ENCODE data around the gene CTBP2.

The CTBP2 gene

DNA sequence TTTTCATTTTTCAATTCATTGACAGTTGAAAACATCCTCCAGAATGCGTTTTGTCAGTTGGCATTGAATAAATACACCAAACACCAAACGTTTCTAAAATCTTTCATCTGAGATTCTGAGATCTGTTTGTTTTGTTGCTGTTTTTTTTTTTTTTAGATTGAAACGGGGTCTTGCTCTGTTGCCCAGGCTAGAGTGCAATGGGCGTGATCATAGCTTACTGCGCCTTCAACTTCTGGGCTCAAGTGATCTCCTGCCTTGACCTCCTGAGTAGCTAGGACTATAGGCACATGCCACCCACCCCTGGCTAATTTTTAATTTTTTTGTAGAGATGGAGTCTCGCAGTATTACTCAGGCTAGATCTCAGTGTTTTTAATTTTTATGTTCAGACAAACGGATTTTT lies 187.7 kb downstream of the CTBP2 start:
- TF ChIP-seq, protein P1, sequence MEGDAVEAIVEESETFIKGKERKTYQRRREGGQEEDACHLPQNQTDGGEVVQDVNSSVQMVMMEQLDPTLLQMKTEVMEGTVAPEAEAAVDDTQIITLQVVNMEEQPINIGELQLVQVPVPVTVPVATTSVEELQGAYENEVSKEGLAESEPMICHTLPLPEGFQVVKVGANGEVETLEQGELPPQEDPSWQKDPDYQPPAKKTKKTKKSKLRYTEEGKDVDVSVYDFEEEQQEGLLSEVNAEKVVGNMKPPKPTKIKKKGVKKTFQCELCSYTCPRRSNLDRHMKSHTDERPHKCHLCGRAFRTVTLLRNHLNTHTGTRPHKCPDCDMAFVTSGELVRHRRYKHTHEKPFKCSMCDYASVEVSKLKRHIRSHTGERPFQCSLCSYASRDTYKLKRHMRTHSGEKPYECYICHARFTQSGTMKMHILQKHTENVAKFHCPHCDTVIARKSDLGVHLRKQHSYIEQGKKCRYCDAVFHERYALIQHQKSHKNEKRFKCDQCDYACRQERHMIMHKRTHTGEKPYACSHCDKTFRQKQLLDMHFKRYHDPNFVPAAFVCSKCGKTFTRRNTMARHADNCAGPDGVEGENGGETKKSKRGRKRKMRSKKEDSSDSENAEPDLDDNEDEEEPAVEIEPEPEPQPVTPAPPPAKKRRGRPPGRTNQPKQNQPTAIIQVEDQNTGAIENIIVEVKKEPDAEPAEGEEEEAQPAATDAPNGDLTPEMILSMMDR (conservative IDR thresholded peaks at IDR 0.05): no peak
- TF ChIP-seq ZFX (IDR thresholded peaks at IDR 0.05): no peak
- H3K27ac ChIP-seq: no peak overlapping the region

DNA sequence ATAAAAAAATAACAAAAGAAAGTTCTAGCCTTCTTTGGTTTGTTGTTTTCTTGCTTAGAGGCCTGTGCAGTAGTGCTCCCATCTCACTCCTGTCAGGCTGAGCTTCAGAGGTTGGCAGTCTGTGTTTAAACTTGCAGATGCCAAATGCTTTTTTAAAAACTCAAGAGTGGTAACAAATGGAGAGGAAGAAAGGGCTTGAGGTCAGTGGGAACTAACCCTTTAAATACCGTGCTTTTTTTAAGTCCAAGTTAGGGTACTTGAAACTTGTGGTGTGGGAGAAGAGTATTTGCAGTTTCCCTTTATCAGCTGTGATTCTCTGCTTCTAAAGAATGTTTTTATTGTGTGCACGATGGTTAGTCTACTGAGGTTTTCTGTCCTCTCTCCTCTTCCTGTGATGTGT lies 189.1 kb downstream of the CTBP2 start:
- TF ChIP-seq, protein P1 (conservative IDR thresholded peaks at IDR 0.05): no peak
- TF ChIP-seq ZFX (IDR thresholded peaks at IDR 0.05): no peak
- H3K27ac ChIP-seq: no peak overlapping the region

DNA sequence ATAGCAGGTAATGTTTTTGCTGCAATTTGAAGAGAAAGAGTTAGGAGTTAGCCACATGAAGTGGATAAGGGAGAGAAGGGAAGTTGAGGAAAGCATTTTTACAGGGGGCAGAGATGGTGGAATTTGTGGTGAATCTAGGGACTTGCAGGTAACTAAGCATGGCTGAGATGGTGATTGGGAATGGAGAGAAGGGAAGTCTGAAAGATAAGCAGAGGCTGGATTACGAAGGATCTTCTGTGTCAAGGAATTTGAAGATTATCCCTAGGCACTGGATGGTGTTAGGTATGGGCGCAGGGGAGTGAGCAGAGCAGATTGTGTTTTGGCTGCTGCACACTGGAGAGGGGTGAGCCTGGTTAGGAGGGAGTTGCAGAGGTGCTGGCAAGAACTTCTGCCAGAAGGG lies 193.1 kb downstream of the CTBP2 start:
- no peak overlapping the region for H3K27ac ChIP-seq
- no peak for TF ChIP-seq ZFX (IDR thresholded peaks at IDR 0.05)
- TF ChIP-seq, protein P1 (conservative IDR thresholded peaks at IDR 0.05): no peak

DNA sequence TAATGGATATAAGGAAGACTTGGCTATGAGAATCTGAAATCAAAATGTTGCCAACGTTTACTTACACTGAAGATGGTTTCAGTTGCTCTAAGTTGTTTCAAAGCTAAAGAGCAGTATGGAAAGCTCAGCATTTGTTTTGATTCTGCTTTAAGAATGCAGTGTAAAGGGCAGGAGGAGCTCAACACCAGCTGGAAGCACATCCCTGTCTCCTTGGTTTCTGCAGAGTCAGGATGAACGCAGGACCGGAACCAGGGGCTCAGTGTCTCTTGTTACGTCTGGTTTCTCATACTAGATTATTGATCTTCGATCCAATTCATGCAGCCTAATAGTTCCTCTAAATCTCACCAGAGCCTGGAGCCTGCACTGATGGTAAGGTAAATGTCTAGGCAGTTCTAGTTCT lies 194.4 kb downstream of the CTBP2 start:
- no peak overlapping the region for H3K27ac ChIP-seq

DNA sequence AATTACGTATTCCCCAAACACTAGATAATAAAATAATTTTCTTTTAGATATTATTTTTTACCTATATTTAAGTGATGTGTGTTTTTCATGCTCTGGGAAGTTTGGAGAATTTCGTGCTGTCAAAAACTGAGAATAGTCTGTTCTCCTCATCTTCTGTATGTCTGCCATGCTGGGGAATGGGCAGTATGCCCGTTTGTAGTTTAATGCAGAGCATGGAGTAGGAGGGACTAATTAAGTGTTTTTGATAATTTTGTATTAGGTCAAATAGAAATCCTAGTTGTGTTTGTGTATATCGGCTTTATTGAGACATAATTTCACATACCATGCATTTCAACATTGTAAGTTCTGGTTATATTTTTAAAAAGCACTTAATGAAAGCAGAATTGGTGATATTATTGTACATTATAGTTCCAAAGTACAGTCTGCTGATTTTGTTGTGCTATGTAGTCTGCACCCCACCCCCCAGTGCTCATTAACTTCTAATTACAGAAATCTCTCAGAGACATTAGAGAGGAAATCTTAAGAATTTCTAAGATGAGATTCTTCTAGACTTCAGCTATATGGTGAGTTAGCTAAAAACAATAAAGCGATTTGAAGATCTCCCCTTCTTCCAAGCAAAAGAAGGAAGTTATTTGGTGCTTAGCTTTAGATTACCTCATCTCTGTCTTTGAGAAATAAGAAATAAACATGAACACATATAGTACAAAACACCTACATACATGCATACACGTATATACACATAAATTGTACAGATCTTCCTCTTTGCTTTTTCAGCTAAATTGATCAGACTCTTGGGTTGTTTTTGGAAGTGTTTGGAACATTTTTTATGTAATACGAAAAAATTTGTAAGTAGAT lies 196.3 kb downstream of the CTBP2 start:
- no peak overlapping the region for H3K27ac ChIP-seq
- TF ChIP-seq, protein P1 (conservative IDR thresholded peaks at IDR 0.05): no peak
- TF ChIP-seq ZFX (IDR thresholded peaks at IDR 0.05): no peak

More for the DNA sequence above, 194.4 kb downstream of the CTBP2 start:
- TF ChIP-seq ZFX (IDR thresholded peaks at IDR 0.05): no peak
- TF ChIP-seq, protein P1 (conservative IDR thresholded peaks at IDR 0.05): no peak

DNA sequence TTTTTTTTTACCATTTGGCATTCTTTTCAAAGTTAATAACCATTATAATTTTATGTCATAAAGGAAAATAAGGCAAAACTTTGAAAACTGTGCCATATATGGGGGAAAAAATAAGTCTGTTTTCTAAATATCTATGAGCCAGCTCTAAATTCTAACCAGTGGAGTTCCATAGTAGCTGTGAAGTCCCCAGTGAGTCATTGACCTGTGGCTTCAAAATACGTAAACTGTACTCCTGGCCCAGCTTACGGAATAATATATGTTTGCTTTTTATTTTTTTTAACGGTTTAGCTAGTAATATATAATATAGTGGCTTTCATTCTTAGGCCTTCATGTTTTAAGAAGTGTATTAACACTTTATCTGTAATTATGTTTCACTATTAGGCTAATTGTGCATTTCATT lies 197.9 kb downstream of the CTBP2 start:
- TF ChIP-seq, protein P1 (conservative IDR thresholded peaks at IDR 0.05): no peak
- TF ChIP-seq ZFX (IDR thresholded peaks at IDR 0.05): no peak

DNA sequence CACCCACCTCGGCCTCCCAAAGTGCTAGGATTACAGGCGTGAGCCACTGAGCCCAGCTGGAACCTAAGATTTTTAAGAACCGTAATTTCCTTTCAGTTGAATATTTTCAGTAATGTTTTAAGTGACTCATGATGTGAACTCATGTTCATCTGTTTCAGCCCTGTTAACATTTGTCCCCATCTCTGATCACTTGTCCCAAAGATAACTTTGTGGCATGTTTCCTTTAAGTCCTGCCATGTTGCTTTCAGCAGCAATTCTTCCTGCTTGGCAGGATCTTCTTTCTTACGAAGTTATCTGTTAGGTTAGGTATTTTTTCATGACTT lies 199.2 kb downstream of the CTBP2 start:
- no peak overlapping the region for H3K27ac ChIP-seq

More for the DNA sequence above, 197.9 kb downstream of the CTBP2 start:
- no peak overlapping the region for H3K27ac ChIP-seq

More for the DNA sequence above, 199.2 kb downstream of the CTBP2 start:
- TF ChIP-seq, protein P1 (conservative IDR thresholded peaks at IDR 0.05): no peak
- no peak for TF ChIP-seq ZFX (IDR thresholded peaks at IDR 0.05)

Measured in C4-2B (cell line).